ENCODE data around the gene SLC35F3. TPM values are rescaled to one million over a fixed set of nuclear protein-coding genes. Genes with fewer than 3 reads are reported as not detected.
"Not testable (repeated sequence)": the region's sequence is repeated elsewhere in the genome, so short reads cannot be mapped to it uniquely, and the experiment has no call there.

Gene SLC35F3
- polyA plus RNA-seq, 3 donors, result 0.42 to 0.75 (median 0.69) TPM

DNA sequence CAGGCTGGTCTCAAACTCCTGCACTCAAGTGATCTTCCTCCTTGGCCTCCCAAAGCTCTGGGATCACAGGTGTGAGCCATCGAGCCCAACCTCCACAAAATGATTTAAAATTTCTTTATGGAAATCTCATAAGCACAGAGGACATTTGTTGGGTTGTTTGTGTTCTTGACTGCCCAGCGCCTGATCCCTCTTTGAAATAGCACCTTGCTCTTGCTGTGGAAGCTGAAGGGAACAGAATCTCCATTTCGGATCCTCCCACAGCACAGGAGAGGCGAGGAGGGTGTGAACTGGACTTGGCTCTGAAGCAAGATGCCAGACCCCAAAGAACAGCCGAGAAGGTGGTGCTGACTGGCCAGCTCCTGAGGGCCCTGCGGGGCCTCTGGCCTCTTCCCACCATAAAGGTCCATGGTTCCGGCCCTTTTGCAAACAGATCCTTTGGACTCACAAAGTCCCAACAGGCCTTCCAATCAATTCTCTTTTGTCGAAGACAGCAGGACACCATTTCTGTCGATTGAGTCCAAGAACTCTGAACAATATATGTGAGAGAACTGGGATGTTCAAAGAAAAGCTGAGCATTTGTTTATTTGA is 423.2 kb downstream of the SLC35F3 start:
- no peak for DNase-seq (ENCODE audit: low read depth in 3 of 3, low spot score in 2 of 3)

DNA sequence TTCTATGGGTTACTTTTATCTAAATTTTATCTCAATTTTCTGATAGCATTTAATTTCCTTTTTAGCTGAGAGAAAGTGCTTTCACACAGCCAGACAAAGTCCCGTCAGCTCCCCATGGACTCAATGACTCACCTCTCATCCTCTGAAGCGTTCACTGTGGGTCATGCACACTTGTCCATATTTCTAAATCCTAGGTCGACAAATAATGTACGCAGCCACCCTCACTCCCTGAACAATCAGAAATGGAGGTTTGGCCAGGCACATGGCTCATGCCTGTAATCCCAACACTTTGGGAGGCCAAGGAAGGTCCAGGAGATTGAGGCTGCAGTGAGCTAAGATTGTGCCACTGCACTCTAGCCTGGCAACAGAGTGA is 426.4 kb downstream of the SLC35F3 start:
- DNase-seq (ENCODE audit: low read depth in 3 of 3, low spot score in 2 of 3), result no peak

DNA sequence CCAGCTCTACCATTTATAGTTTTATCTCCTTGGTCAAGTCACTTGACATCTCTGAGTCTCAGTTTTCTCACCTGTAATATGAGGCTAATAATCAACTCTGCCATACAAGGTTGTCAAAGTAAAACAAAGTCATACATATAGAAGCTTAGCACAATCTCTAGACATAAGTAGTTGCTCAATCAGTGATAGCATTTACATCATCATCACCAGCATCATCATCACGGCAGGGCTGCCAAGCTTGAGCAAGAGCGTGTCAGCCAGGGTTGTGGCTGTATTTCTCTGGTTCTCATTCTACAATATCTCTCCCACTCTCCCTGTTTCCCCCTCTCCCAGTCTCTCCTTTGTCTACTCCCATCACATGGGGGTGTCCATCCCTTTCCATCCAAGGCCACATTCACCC is 427.0 kb downstream of the SLC35F3 start:
- no peak for DNase-seq (ENCODE audit: low read depth in 3 of 3, low spot score in 2 of 3)

DNA sequence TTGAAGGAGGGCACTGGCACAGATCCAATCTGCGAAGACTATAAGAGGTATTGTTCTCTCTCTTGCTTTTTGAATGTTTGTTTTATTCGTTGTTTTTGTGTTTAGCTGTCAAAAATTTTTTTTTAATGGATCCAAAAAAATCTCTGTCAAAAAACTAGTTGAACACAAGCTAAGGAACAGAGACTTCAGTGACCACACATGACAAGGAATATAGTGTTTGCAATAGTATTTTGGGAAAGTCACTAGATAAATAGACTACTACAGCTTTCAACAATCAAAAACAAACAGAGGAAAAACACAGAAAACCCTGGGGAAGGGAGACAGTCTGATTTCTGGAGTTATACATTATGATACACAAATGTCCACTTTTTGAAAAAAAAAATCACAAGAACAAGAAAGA is 431.9 kb downstream of the SLC35F3 start:
- DNase-seq (ENCODE audit: low read depth in 3 of 3, low spot score in 2 of 3), result no peak

DNA sequence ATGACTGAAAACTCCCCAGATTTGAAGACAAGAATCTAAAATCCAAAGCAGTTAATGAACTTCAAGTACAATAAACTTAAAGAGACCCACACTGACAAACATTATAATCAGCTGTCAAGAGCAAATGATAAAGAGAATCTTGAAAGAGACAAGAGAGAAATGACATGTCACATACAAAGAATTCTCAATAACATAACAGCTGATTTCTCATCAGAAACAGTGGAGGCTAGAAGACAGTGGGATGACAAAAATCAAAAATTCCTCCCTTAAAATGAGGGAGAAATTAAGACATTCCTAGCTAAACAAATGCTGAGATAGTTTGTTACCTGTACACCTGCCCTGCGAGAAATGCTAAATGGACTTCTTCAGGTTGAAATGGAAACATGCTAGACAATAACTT is 432.8 kb downstream of the SLC35F3 start:
- no peak for DNase-seq (ENCODE audit: low read depth in 3 of 3, low spot score in 2 of 3)

DNA sequence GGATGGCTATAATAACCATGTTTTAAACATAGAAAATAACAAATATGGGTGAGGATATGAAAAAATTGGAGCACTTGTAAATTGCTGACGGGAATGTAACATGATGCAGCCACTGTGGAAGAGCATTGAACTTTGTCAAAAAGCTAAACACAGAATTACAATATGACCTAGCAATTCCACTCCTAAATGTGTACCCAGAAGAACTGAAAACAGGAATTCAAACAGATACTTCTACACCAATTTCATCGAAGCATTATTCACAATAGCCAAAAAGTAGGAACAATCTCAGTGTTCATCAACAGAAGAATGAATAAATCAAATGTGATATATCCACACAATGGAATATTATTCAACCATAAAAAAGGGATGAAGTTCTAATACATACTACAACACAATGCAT is 436.1 kb downstream of the SLC35F3 start:
- DNase-seq (ENCODE audit: low read depth in 3 of 3, low spot score in 2 of 3), result no peak

DNA sequence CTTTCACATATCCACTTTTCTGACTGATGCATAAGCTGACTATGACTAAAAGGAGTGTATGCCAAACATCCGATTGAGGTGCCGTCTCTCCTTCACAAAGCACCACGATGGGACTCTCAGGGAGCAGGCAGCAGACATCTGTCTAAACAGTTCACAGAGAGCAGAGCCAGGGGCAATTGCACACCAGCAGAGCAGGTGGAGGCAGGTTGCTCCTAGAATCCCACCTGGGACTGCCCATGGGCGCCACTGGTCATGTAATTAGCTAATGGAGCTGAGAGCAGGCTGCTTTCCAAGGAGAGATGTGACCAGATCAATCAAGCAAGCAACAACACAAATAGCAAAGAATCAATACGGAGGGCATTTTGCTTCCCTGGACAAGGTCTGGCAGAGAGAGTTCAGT is 438.3 kb downstream of the SLC35F3 start:
- no peak for DNase-seq (ENCODE audit: low read depth in 3 of 3, low spot score in 2 of 3)

DNA sequence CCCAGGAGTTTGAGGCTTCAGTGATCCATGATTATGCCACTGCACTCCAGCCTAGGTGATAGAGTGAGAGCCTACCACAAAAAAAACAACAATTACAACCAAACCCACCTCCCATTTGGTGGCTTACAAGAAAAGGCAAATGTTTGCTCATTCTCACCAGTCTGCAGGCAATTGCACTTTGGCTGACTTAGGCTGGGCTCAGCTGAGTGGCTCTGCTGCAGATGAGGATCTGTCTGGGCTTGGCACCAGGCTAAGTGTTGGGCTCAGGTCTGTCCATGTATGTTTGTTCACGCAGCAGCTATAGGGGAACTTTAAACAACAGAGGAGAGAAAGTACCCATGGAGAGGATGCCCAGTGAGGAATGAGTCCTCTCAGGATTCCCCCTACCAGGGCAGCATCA is 440.8 kb downstream of the SLC35F3 start:
- no peak for DNase-seq (ENCODE audit: low read depth in 3 of 3, low spot score in 2 of 3)

DNA sequence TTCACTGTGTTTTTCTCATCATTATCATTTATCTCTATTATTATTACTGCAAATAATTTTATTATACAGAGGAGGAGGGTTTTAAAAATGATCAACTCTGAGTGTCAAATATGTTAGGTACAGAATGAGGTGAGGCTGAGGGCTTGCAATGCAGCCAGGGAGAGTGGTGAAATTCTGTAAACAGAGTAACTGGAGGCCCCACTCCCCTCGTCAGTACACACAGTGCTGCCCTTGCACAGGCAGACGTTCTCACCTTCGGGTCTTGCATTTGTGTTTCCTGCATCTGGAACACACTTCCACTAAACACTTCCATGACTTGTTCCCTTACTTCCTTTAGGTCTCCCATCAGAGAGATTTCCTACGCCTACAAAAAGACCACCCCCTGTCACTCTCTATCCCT is 444.5 kb downstream of the SLC35F3 start:
- DNase-seq (ENCODE audit: low read depth in 3 of 3, low spot score in 2 of 3), result no peak

DNA sequence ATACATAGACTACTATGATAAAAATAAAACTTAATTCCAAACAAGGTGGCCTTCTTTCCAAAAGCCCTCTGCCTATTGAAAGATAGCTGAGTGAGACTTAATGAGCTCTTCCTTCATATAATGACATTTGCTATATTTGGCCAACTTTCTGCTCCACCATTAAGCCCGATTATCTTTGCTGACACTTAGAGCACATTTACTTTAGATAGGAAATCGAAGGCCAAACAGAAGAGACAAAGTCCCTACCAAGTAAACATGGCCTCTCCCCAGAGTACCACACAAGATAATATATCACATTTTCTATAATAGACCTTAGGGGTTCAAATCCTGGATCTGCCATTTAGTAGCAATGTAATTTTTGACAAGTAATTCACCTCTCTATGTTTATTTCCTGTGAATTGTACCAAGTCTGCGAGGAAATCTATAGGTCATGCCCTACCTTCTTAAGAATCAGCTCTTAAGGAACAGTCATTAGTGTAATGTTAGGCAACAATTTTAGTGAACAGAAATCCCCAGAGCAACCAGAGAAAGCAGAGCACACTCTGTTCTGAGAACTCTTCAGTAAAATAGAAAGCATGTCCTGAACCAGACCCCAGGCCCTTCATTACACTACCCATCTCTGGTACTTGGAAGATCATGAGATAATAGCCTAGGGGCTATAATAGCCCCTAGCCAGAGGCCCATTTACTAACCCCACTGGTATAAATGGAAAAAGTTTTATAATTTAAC is 451.5 kb downstream of the SLC35F3 start:
- DNase-seq (ENCODE audit: low read depth in 3 of 3, low spot score in 2 of 3), result no peak

DNA sequence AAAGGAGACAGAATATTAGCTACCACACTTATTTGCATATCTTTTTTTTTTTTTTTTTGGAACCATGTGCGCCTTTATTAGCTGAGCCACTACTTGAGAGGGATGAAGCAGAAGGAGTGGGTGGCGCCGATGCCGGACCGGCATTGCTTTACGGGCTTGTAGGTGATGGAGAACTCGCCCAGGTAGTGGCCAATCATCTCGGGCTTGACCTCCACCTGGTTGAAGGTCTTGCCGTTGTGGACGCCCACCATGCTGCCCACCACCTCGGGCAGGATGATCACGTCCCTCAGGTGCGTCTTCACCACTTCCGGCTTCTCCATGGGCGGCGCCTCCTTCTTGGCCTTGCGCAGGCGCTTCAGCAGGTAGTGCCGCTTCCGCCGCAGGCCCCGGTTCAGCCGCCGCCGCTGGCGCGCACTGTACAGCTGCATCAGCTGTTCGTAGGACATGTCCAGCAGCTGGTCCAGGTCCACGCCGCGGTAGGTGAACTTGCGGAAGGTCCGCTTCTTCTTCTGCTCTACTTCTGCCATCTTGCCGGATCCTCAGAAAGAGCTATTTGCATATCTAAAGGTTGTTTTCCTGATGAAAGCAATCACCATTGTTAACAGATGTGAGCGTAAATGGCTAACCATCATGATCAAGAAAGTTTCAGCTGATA is 452.3 kb downstream of the SLC35F3 start:
- DNase-seq (ENCODE audit: low read depth in 3 of 3, low spot score in 2 of 3), result not testable (repeated sequence)

DNA sequence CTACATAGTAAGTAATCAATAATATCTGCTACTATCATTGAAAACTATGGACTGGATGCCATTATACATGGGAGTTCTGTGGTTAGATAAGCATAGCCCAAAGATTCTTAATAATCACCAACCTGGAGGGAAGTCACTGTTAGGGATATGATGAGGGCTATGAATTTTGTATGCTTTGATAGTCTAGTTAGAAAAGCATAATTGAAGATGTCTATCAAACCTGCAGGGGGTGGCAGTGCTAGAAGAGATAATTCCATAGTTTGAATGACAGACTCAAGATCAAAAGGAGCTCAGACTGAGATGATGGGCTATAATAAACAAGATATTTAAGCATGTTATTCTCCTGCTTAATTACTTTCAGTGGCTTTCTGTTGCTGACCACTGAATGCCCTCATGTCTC is 453.4 kb downstream of the SLC35F3 start:
- DNase-seq (ENCODE audit: low read depth in 3 of 3, low spot score in 2 of 3), result no peak

DNA sequence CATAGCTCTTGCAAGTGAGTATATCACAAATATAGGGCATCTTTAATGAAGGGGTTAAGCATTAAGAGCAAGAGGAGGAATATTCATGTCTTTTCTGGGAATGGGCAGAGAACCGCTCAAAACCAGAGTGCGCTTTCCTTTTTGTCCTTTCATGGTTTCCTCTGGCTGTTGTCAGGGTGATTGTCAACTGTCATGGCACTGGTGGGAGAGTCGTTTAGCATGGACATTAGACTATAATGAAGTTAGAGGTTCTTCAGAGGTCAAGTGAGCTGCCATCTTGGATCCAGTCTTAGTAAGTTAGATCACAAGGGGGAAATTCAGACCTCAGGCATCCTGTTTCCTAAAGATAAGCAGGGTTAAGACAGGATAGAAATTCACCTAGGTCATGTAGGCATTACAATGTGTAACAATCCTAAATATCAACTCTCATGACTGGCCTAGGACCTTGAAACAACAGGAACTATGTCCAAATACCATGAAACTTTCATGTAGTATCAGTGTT is 456.7 kb downstream of the SLC35F3 start:
- no peak for DNase-seq (ENCODE audit: low read depth in 3 of 3, low spot score in 2 of 3)

DNA sequence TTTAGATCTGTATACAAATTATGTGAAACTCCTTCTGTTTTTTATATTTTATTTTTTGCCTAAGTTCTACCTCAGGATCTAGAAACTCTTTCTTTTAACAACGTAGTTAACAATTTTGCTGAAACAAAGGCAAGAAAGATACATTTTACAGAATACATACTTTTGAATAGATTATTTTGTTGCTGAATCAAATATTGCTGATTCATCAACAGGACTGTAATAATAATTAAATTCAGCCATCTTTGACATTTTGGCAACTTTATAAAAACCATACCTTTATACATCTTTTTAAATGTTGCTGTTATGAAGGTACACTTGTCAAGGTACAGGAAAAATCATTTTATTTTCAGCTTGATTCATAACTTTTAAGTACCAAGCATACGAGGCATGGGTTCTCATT is 458.1 kb downstream of the SLC35F3 start:
- DNase-seq (ENCODE audit: low read depth in 3 of 3, low spot score in 2 of 3), result no peak

DNA sequence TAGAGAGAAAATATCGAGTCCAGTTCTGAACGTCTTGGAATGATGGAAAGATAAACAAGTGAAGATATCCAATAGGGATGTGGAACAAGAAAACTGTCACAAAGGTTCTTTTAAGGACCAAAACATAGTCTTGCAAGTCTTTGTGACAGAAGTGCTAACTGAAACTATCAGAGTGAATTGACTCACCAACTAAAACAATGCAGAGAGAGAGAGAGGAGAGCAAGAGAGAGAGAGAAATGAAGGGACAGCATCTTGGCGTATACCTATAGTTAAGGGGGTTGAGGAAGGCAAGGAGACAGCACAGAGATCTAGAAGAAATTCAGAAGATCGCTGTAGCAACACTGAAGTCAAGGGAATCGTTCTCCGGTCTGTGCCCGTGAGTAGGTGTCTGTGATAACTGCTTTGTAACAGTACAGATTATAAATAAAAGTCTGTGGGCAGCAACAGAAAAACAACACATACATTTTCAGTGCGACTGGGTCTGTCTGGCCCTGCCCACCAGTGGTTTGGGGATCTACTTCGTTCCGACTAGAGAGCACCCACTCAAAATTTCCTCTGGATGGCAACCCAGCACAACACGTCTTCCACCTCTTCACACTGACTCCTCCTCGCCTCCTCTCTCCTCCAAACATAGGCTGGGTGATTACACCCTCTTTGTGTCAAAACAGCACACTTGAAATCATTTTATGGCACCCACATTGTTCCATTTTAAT is 464.0 kb downstream of the SLC35F3 start:
- no peak for DNase-seq (ENCODE audit: low read depth in 3 of 3, low spot score in 2 of 3)

DNA sequence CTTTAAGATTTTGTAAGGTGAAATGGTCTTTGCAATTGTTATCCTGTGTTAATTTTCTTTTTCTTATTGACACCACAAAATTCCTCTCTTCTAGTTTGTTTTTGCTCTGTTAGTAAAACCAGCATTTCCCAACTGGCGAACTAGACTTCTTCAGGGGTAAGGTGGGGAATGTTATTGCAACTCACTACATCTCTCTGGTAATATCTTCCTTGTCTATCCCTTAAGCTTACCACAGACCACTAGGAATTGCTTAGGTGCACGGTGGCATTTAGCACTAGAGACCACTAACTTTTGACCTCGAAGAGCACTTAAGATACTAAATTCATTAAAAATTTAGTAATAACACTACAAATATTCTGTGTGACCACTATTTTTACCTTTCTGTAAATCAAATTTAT is 464.6 kb downstream of the SLC35F3 start:
- no peak for DNase-seq (ENCODE audit: low read depth in 3 of 3, low spot score in 2 of 3)

DNA sequence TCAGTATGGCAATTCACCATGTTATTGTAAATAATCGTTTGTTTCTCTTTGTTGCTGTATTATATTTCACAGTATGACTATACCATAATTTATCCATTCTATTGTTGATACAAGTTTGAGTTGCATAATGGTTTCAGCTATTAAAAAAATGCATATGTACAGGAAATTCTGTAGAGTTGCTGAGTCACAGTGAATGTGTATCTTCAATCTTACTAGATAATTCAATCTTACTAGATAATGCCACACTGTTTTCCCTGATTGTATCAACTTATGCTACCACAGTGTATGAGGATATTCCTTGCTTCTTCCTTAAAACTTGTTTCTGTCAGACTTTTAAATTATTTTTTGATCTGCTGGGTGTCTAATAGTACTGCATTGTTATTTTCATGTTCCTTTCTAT is 465.3 kb downstream of the SLC35F3 start:
- DNase-seq (ENCODE audit: low read depth in 3 of 3, low spot score in 2 of 3), result no peak

DNA sequence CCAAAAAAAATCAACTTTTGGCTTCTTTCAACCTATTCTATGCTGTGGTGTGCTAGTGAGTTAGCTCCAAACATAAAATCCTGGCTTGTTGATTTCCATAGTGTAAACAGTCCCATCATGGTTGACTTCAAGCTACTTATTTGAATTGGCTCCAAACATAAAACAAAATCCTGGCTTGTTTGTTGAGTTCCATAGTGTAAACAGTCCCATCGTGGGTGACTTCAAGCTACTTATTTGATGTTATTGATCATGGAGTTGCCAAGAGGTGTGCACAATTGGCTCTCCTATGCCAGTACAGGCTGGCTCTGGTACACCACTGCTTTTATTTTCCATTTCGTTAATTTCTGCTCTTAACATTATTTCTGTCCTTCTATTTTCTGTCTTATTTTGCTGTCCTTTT is 466.9 kb downstream of the SLC35F3 start:
- DNase-seq (ENCODE audit: low read depth in 3 of 3, low spot score in 2 of 3), result no peak

DNA sequence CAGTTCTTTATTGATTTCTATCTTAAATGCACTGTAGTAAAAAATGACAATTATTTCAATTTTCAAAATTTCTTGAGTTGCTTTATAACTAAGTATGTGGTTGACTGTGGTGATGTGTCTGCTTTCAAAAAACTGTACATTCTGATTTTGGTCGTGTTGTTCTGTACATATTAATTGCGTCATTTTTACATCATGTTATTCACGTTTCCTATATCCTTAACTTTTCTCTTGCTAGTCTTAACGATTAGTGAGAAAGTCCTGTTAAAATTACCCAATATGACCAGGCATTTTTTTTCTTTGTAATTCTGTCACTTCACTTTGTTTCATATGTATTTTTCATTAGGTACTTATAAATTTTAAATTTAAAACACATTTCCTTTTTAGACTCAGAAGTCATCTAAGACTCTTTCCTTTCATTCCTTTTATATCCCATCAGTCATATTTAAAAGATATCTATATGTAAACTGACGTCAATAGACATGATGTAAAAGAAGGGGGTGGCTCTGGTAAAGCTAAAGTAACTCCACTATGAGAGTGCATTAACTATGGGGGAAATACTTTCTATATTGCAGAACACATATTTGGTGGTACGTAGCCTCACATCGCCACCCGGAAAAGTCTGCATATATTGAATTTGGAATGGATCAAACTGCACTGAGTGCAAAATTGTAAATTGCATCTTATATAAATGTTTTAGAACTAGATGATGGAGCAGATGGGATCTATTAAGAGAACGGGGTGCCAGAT is 467.7 kb downstream of the SLC35F3 start:
- no peak for DNase-seq (ENCODE audit: low read depth in 3 of 3, low spot score in 2 of 3)

DNA sequence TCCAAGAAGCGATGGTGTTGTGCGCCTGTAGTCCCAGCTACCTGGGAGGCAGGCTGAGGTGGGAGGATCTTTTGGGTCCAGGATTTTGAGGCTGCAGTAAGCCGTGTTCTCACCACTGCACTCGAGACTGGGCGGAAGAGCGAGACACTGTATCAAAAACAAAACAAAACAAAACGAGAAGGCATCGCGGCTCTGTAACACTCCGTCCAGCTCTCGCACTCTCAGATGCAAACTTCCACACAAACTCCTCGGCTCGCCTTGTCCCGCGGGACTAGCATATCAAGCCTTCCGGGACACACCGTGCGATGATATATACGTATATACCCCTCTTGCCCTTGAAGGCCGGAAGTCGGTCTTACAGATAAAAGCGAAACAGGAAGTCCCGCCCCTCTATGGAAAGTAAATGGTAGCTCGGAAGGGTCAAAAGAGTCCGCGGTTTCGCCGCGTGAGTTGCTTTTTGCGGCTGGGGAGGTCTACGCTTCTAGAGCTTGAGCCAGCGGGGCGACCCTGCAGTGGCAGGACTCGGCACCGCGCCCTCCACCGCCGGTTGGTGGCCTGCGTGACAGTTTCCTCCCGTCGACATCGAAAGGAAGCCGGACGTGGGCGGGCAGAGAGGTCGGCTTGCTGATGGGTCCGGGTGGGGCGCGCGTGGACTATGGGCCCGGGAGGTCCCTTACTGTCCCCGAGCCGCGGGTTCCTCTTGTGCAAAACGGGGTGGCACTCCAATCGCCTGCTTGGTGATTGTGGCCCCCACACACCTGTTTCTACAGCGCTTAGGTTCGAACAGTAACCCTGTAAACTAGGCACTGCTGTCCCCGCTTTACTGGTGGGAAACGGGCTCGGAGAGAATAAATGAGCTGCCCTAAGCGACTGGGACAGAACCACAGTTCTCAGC is 468.8 kb downstream of the SLC35F3 start, which contains the start of gene COA6:
Gene COA6 (plus strand): TSS at position 393 of the 895 bp plus-strand sequence. CDS start 11 bp downstream, at position 404.
- DNase-seq (ENCODE audit: low read depth in 3 of 3, low spot score in 2 of 3), result peak; percentile 94 to 97 (median 94)

Data from right renal cortex interstitium (tissue), 3 donors.